Measurements from ENCODE around the gene CLVS2. TPM values are rescaled to one million over a fixed set of nuclear protein-coding genes. Genes with fewer than 3 reads are reported as not detected.

Gene CLVS2
- total and polyA plus RNA-seq, 4 experiments from 2014 or later, result not detected

Other genes starting within 250 kb of the CLVS2 start
- not detected for gene FABP7, start 216.5 kb upstream of the CLVS2 start, total RNA-seq
- gene FABP7, start 216.5 kb upstream of the CLVS2 start, polyA plus RNA-seq, result not detected
- not detected for gene SMPDL3A, start 207.0 kb upstream of the CLVS2 start, total RNA-seq
- not detected for gene SMPDL3A, start 207.0 kb upstream of the CLVS2 start, polyA plus RNA-seq